ENCODE results near the gene ATOX1.

ATOX1 gene

DNA sequence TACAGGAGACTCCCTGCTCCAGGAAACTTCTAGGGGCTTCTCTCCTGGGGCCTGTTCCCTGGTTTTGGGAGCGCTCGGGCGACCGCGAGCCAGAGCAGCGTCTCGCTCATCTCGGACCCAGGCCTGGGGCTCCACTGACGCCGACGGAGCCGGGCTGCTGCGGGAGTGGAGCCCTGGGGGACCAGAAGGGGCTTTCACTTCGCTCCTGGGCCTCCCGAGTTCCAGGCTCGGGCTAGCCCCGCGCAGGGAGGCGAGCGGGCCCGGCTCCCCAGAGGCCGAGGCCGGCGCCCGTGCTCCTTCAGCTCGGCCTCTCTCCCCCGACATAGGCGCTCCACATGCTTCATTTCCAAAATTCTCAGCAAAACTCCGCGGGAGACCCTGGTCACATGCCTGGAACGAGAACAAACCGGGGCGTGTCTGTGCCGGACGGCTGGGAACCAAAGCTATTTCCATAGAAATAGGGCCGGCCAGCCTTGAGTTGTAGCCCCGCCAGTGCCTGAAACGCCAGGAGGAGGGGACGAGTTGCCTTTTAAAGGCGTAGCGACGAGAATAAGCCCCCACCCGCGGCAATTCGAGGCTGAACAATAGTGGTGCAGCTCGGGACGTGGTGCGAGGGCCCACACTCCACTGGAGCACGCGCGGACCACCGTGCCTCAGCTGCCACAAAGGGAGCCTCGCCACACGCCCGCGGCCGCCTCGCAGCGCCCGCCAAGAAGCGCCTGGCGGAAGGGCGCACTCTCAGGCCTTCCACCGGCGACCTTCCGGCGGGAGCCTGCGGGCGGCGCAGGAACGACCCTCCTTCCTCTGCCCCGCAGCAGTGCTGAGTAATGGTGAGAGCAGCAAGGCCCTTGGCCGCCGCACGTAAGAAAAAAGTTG lies 12.2 kb upstream of the ATOX1 start:
- H3K4me1 ChIP-seq (ENCODE audit: control insufficient read depth, insufficient read depth, low read length, poor library complexity, severe bottlenecking): peaks cover 24% of the 10 kb centered on the region
- H3K27me3 ChIP-seq (replicated peaks; ENCODE audit: control insufficient read depth, insufficient read depth, low read length, poor library complexity, severe bottlenecking): no peaks in the 10 kb centered on the region
- no peaks in the 10 kb centered on the region for H3K36me3 ChIP-seq (ENCODE audit: control insufficient read depth, insufficient read depth, low read length)
- DNase-seq: no peak
- H3K4me3 ChIP-seq (ENCODE audit: insufficient read depth, low read depth, low read length, poor library complexity, severe bottlenecking): peak overlapping the region; percentile 63
- peak overlapping the region; percentile 91 for H3K27ac ChIP-seq (ENCODE audit: insufficient read depth, low read length, poor library complexity, severe bottlenecking)
- no peaks in the 10 kb centered on the region for H3K9me3 ChIP-seq (ENCODE audit: control insufficient read depth, low read length)

DNA sequence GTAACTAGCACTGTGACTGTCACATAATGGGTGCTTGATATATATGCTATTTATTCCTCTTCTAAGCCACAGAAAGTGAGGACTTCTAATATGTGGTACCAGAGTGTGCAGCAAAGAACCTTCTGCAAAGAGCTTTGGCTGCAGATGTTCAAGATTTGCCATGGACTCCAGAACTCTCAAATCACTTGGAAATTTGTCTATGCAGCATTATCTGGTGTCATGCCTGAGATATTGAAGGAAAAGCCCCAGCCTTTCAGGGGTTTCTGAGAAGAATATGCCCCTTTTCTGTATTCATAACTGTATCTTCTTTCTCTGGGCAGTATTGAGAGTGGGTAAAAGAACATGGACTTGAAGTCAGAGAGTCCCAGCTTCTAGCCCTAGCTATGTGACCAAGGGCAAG lies 8.5 kb upstream of the ATOX1 start:
- Histone ChIP-seq H3K4me3 (ENCODE audit: insufficient read depth, low read depth, low read length, poor library complexity, severe bottlenecking) (no peak overlapping the region), H3K27ac (ENCODE audit: insufficient read depth, low read length, poor library complexity, severe bottlenecking) (no peak overlapping the region), H3K9me3 (ENCODE audit: control insufficient read depth, low read length) (no peaks in the 10 kb centered on the region), H3K27me3 (replicated peaks; ENCODE audit: control insufficient read depth, insufficient read depth, low read length, poor library complexity, severe bottlenecking) (no peaks in the 10 kb centered on the region), H3K36me3 (ENCODE audit: control insufficient read depth, insufficient read depth, low read length) (no peaks in the 10 kb centered on the region), H3K4me1 (ENCODE audit: control insufficient read depth, insufficient read depth, low read length, poor library complexity, severe bottlenecking) (peaks cover 12% of the 10 kb centered on the region)
- DNase-seq: no peak

DNA sequence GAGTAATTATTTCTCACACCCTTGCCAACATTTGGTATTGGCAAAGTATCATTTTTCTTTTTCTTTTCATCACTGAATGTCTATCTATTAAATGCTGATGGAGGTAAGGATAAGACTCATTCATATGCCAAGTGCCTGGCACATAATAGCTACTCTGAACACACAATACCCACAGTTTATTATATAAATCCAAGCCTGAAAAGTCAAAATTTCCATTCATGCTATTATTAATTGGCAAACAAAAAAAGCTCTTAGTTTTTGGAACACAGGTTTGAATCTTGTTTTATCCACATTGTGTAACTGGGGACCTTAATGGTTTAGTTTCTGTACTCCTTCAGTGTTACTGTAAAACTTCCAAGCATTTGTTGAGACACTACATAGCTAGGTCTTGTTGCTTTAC lies 6.4 kb upstream of the ATOX1 start:
- Histone ChIP-seq H3K4me3 (ENCODE audit: insufficient read depth, low read depth, low read length, poor library complexity, severe bottlenecking) (no peak overlapping the region), H3K27ac (ENCODE audit: insufficient read depth, low read length, poor library complexity, severe bottlenecking) (no peak overlapping the region), H3K4me1 (ENCODE audit: control insufficient read depth, insufficient read depth, low read length, poor library complexity, severe bottlenecking) (no peaks in the 10 kb centered on the region), H3K36me3 (ENCODE audit: control insufficient read depth, insufficient read depth, low read length) (no peaks in the 10 kb centered on the region), H3K9me3 (ENCODE audit: control insufficient read depth, low read length) (no peaks in the 10 kb centered on the region), H3K27me3 (replicated peaks; ENCODE audit: control insufficient read depth, insufficient read depth, low read length, poor library complexity, severe bottlenecking) (no peaks in the 10 kb centered on the region)
- DNase-seq: no peak

DNA sequence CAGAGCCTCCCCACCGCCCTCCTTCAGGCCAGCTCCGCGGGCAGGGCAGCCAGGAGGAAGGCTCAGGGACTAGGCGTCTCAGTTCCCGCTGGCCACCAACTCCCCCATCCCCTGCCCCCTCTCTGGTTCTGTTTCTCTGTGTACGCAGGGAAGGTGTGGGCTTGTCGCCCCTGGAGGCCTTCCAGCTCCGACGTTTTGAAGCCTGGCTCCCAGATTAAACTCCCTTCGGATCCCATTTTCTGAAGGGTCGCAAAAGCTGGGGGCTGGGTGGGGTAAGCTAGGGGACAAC lies 346 bp downstream of the ATOX1 start:
- Histone ChIP-seq H3K36me3 (ENCODE audit: control insufficient read depth, insufficient read depth, low read length) (no peaks in the 10 kb centered on the region), H3K4me1 (ENCODE audit: control insufficient read depth, insufficient read depth, low read length, poor library complexity, severe bottlenecking) (peaks cover 19% of the 10 kb centered on the region), H3K27me3 (replicated peaks; ENCODE audit: control insufficient read depth, insufficient read depth, low read length, poor library complexity, severe bottlenecking) (no peaks in the 10 kb centered on the region), H3K9me3 (ENCODE audit: control insufficient read depth, low read length) (no peaks in the 10 kb centered on the region), H3K4me3 (ENCODE audit: insufficient read depth, low read depth, low read length, poor library complexity, severe bottlenecking) (peak overlapping the region; percentile 63), H3K27ac (ENCODE audit: insufficient read depth, low read length, poor library complexity, severe bottlenecking) (peak overlapping the region; percentile 71)
- no peak for DNase-seq

DNA sequence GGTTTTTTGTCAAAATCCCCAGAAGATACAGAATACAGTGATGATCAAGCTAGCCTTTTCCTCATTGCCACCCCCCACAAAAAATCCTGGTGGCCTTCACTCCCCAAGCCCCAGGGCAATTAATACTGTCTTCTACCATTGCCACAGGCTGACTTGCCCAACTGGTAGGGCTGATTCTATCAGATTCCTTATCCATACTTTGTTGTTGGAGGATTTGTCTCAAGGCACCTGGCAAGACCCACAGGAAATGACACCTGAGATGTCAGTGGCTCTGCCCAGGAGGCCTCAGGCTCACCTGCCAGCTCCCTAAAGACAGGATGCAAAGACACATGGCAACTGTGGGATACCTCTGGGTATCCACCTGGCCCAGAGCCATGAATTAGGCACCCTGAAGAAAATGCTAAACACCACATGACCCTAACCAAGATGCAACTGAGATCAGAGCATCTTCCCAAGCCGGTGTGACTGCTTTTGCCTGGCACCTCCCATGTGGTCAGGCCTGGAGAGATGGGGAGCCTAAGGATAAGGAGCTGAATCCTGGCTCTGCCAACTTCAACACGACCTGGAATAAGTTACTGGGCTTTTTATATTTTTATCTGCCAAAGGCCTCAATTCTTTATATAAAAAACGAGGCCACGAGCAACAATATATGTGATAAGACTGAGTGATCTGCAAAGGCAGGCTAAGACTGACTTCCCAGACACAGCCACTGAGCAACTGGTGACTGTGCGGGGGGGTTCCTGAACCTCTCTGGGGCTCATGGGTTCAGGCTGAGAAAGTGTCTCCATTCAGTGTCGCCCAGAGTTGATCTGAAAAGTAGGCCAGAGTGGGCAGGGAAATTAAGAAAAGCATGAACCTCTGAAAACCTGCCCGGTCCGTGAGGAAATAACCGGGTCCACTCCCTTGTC lies 944 bp downstream of the ATOX1 start:
- Histone ChIP-seq H3K4me1 (ENCODE audit: control insufficient read depth, insufficient read depth, low read length, poor library complexity, severe bottlenecking) (peaks cover 19% of the 10 kb centered on the region), H3K9me3 (ENCODE audit: control insufficient read depth, low read length) (no peaks in the 10 kb centered on the region), H3K4me3 (ENCODE audit: insufficient read depth, low read depth, low read length, poor library complexity, severe bottlenecking) (peak overlapping the region; percentile 63), H3K27ac (ENCODE audit: insufficient read depth, low read length, poor library complexity, severe bottlenecking) (peak overlapping the region; percentile 71), H3K27me3 (replicated peaks; ENCODE audit: control insufficient read depth, insufficient read depth, low read length, poor library complexity, severe bottlenecking) (no peaks in the 10 kb centered on the region), H3K36me3 (ENCODE audit: control insufficient read depth, insufficient read depth, low read length) (no peaks in the 10 kb centered on the region)
- DNase-seq: peak; percentile 7 to 25 (median 19)

DNA sequence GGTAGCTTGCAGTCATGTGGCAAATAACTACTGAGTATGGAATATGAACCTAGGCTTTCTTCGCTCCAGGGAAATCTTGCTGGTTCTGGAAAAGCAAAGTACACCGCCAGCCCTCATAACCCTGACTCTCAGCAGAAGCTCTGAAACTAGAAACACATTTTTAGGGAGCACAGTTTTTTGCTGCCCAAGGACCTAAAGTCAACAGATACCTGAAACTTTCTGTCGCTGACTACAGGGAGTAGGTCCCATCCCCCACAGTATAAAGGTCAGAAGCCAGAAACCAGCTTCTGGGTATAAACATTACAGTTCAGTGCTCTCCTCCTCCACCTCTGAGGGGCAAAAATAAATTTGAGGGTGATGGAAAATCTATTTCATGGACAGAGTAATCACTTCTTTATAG lies 3.0 kb downstream of the ATOX1 start:
- Histone ChIP-seq H3K27ac (ENCODE audit: insufficient read depth, low read length, poor library complexity, severe bottlenecking) (no peak overlapping the region), H3K4me3 (ENCODE audit: insufficient read depth, low read depth, low read length, poor library complexity, severe bottlenecking) (no peak overlapping the region), H3K4me1 (ENCODE audit: control insufficient read depth, insufficient read depth, low read length, poor library complexity, severe bottlenecking) (peaks cover 19% of the 10 kb centered on the region), H3K36me3 (ENCODE audit: control insufficient read depth, insufficient read depth, low read length) (no peaks in the 10 kb centered on the region), H3K9me3 (ENCODE audit: control insufficient read depth, low read length) (no peaks in the 10 kb centered on the region), H3K27me3 (replicated peaks; ENCODE audit: control insufficient read depth, insufficient read depth, low read length, poor library complexity, severe bottlenecking) (no peaks in the 10 kb centered on the region)
- no peak for DNase-seq

DNA sequence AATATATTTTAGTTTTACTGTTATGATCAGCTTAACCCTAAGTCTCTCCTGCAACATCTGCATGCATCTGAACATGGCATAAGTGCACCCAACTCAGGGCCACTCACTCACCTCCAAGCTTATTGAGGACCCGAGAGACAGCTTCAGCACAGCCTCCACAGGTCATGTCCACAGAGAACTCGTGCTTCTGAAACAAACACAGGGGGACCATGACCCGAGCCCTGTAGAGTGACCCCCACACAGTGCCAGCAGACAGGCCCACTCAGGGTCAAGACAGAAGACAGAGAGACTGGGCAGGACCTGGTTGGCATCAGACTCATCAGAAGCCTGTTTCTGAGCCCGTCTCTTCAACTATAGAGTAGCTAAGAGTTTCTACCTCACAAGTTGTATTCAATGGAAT lies 6.8 kb downstream of the ATOX1 start:
- Histone ChIP-seq H3K4me1 (ENCODE audit: control insufficient read depth, insufficient read depth, low read length, poor library complexity, severe bottlenecking) (peaks cover 5% of the 10 kb centered on the region), H3K36me3 (ENCODE audit: control insufficient read depth, insufficient read depth, low read length) (no peaks in the 10 kb centered on the region), H3K9me3 (ENCODE audit: control insufficient read depth, low read length) (no peaks in the 10 kb centered on the region), H3K4me3 (ENCODE audit: insufficient read depth, low read depth, low read length, poor library complexity, severe bottlenecking) (no peak overlapping the region), H3K27me3 (replicated peaks; ENCODE audit: control insufficient read depth, insufficient read depth, low read length, poor library complexity, severe bottlenecking) (no peaks in the 10 kb centered on the region), H3K27ac (ENCODE audit: insufficient read depth, low read length, poor library complexity, severe bottlenecking) (no peak overlapping the region)
- DNase-seq: no peak

DNA sequence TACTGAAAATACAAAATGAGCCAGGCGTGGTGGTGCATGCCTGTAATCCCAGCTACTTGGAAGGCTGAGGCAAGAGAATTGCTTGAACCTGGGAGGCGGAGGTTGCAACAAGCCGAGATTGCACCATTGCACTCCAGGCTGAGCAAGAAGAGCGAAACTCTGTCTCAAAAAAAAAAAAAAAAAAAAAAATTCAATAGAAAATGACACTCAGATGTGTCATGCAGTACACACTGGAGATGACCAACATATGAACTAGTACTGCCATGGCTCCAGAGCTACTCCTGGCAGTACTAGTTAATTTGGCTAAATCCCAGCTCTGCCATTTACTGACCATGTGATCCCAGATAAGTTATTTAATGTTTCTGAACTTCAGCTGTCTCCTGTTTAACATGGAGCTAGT lies 7.3 kb downstream of the ATOX1 start:
- Histone ChIP-seq H3K36me3 (ENCODE audit: control insufficient read depth, insufficient read depth, low read length) (no peaks in the 10 kb centered on the region), H3K9me3 (ENCODE audit: control insufficient read depth, low read length) (no peaks in the 10 kb centered on the region), H3K27me3 (replicated peaks; ENCODE audit: control insufficient read depth, insufficient read depth, low read length, poor library complexity, severe bottlenecking) (no peaks in the 10 kb centered on the region), H3K27ac (ENCODE audit: insufficient read depth, low read length, poor library complexity, severe bottlenecking) (no peak overlapping the region), H3K4me1 (ENCODE audit: control insufficient read depth, insufficient read depth, low read length, poor library complexity, severe bottlenecking) (peaks cover 10% of the 10 kb centered on the region), H3K4me3 (ENCODE audit: insufficient read depth, low read depth, low read length, poor library complexity, severe bottlenecking) (no peak overlapping the region)
- DNase-seq: no peak

DNA sequence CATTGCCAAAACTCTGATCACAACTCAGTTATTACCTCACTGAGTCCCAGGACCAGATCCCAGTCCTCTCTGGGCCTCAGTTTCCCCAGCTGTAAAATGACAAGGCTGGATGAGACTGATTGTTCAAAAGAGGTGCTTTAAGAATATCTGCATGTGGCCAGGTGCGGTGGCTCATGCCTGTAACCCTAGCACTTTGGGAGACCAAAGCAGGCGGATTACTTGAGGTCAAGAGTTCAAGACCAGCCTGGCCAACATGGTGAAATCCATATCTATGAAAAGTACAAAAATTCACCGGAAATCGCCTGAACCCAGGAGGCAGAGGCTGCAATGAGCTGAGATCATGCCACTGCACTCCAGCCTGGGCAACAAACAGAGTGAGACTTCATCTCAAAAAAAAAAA lies 8.3 kb downstream of the ATOX1 start:
- DNase-seq: no peak
- no peaks in the 10 kb centered on the region for H3K27me3 ChIP-seq (replicated peaks; ENCODE audit: control insufficient read depth, insufficient read depth, low read length, poor library complexity, severe bottlenecking)
- H3K4me3 ChIP-seq (ENCODE audit: insufficient read depth, low read depth, low read length, poor library complexity, severe bottlenecking): no peak overlapping the region
- H3K36me3 ChIP-seq (ENCODE audit: control insufficient read depth, insufficient read depth, low read length): no peaks in the 10 kb centered on the region
- H3K4me1 ChIP-seq (ENCODE audit: control insufficient read depth, insufficient read depth, low read length, poor library complexity, severe bottlenecking): peaks cover 16% of the 10 kb centered on the region
- H3K27ac ChIP-seq (ENCODE audit: insufficient read depth, low read length, poor library complexity, severe bottlenecking): peak overlapping the region; percentile 61
- H3K9me3 ChIP-seq (ENCODE audit: control insufficient read depth, low read length): no peaks in the 10 kb centered on the region

DNA sequence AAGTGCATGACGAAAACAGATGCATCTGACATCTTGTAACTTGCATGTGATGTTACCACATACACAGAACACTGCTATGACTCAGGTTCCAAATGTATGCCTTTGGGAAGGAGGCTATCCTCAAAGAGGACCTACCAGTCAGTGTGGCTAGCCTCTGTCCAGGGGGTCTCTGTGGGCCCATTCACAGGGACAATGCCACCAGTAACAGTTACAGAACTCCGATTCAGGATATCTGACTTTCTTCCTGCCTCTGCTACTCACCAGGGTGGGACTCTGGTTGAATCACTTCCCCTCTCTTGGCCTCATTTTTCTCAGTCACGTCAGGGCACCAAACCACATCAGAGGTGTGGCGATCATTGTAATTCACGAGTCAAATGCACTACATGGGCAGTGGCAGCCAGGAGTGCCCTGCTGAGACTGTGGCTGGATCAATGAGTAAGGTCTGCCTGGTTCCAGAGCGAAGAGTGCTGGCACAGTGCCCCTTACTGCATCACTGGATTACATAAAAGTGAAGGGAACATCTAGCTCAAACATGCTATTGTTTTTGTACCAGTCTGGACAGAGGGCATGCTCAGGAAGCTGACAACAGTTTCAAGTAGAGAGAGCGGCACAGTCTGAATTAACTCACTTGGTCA lies 13.2 kb downstream of the ATOX1 start:
- Histone ChIP-seq H3K27me3 (replicated peaks; ENCODE audit: control insufficient read depth, insufficient read depth, low read length, poor library complexity, severe bottlenecking) (no peaks in the 10 kb centered on the region), H3K27ac (ENCODE audit: insufficient read depth, low read length, poor library complexity, severe bottlenecking) (peak overlapping the region; percentile 48), H3K4me1 (ENCODE audit: control insufficient read depth, insufficient read depth, low read length, poor library complexity, severe bottlenecking) (peaks cover 25% of the 10 kb centered on the region), H3K9me3 (ENCODE audit: control insufficient read depth, low read length) (no peaks in the 10 kb centered on the region), H3K36me3 (ENCODE audit: control insufficient read depth, insufficient read depth, low read length) (peaks cover 7% of the 10 kb centered on the region), H3K4me3 (ENCODE audit: insufficient read depth, low read depth, low read length, poor library complexity, severe bottlenecking) (no peak overlapping the region)
- DNase-seq: peak; percentile 16 to 48 (median 31)
